ENCODE data around the gene OR51B2.

OR51B2 gene

GRCh38 chr11:5284637-5285036, 39.5 kb downstream of the OR51B2 start:
- Histone ChIP-seq H3K79me2 (ENCODE audit: control insufficient read depth, low read length) (no peaks in the 10 kb centered on the region), H3K4me1 (ENCODE audit: control insufficient read depth, low read length) (no peaks in the 10 kb centered on the region), H3K27ac (ENCODE audit: low read depth, low read length) (no peak overlapping the region), H3K9me2 (replicated peaks; ENCODE audit: control insufficient read depth, low read length) (no peaks in the 10 kb centered on the region), H3K4me2 (ENCODE audit: low read length) (no peak overlapping the region), H3K4me3 (ENCODE audit: low read length) (no peak overlapping the region), H3K9me3 (ENCODE audit: control insufficient read depth, insufficient read depth, low read length) (no peaks in the 10 kb centered on the region), H3K27me3 (ENCODE audit: control insufficient read depth, low read length) (no peaks in the 10 kb centered on the region), H3F3A (ENCODE audit: control insufficient read depth, insufficient read depth) (no peaks in the 10 kb centered on the region), H3K36me3 (ENCODE audit: control insufficient read depth, low read length) (no peaks in the 10 kb centered on the region), H4K20me1 (ENCODE audit: control insufficient read depth, insufficient read depth, low read depth, low read length) (no peaks in the 10 kb centered on the region)
- TF ChIP-seq, protein P1, sequence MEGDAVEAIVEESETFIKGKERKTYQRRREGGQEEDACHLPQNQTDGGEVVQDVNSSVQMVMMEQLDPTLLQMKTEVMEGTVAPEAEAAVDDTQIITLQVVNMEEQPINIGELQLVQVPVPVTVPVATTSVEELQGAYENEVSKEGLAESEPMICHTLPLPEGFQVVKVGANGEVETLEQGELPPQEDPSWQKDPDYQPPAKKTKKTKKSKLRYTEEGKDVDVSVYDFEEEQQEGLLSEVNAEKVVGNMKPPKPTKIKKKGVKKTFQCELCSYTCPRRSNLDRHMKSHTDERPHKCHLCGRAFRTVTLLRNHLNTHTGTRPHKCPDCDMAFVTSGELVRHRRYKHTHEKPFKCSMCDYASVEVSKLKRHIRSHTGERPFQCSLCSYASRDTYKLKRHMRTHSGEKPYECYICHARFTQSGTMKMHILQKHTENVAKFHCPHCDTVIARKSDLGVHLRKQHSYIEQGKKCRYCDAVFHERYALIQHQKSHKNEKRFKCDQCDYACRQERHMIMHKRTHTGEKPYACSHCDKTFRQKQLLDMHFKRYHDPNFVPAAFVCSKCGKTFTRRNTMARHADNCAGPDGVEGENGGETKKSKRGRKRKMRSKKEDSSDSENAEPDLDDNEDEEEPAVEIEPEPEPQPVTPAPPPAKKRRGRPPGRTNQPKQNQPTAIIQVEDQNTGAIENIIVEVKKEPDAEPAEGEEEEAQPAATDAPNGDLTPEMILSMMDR (IDR thresholded peaks at IDR 0.05; ENCODE audit: low read depth, low read length, poor library complexity, severe bottlenecking): no peak
- TF ChIP-seq EZH2phosphoT487 (IDR thresholded peaks at IDR 0.05; ENCODE audit: borderline replicate concordance, low read length): no peak

GRCh38 chr11:5283882-5284281, 40.2 kb downstream of the OR51B2 start:
- Histone ChIP-seq H3K4me1 (ENCODE audit: control insufficient read depth, low read length) (no peaks in the 10 kb centered on the region), H3K4me2 (ENCODE audit: low read length) (no peak overlapping the region), H3F3A (ENCODE audit: control insufficient read depth, insufficient read depth) (no peaks in the 10 kb centered on the region), H3K4me3 (ENCODE audit: low read length) (no peak overlapping the region), H3K36me3 (ENCODE audit: control insufficient read depth, low read length) (no peaks in the 10 kb centered on the region), H3K27ac (ENCODE audit: low read depth, low read length) (no peak overlapping the region), H3K79me2 (ENCODE audit: control insufficient read depth, low read length) (no peaks in the 10 kb centered on the region), H3K27me3 (ENCODE audit: control insufficient read depth, low read length) (no peaks in the 10 kb centered on the region), H3K9me2 (replicated peaks; ENCODE audit: control insufficient read depth, low read length) (no peaks in the 10 kb centered on the region), H4K20me1 (ENCODE audit: control insufficient read depth, insufficient read depth, low read depth, low read length) (no peaks in the 10 kb centered on the region), H3K9me3 (ENCODE audit: control insufficient read depth, insufficient read depth, low read length) (no peaks in the 10 kb centered on the region)
- TF ChIP-seq EZH2phosphoT487 (IDR thresholded peaks at IDR 0.05; ENCODE audit: borderline replicate concordance, low read length): no peak
- TF ChIP-seq, protein P1 (IDR thresholded peaks at IDR 0.05; ENCODE audit: low read depth, low read length, poor library complexity, severe bottlenecking): no peak

DNA sequence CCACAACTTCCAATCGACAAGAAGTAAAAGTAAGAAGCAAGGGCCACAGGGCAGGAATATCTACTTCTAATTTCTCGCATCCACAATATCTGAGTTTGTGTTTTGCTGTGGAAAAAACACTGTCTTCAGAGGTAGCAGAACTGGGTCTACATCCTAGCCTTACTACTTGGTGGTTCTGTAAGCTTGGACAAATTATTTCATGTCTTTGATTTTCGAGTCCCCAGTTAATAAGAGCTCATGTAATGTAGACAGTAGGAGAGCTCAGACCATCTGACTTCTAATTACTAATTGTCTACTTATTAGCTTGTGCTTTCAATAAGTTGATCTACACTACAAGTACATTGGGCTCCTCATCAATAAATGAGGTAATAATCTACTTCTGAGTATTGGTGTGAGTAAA, 41.0 kb downstream of the OR51B2 start:
- H3K9me3 ChIP-seq (ENCODE audit: control insufficient read depth, insufficient read depth, low read length): no peaks in the 10 kb centered on the region
- H3K36me3 ChIP-seq (ENCODE audit: control insufficient read depth, low read length): no peaks in the 10 kb centered on the region
- H3K27me3 ChIP-seq (ENCODE audit: control insufficient read depth, low read length): no peaks in the 10 kb centered on the region
- no peaks in the 10 kb centered on the region for H4K20me1 ChIP-seq (ENCODE audit: control insufficient read depth, insufficient read depth, low read depth, low read length)
- H3F3A ChIP-seq (ENCODE audit: control insufficient read depth, insufficient read depth): no peaks in the 10 kb centered on the region
- H3K4me1 ChIP-seq (ENCODE audit: control insufficient read depth, low read length): no peaks in the 10 kb centered on the region
- no peaks in the 10 kb centered on the region for H3K79me2 ChIP-seq (ENCODE audit: control insufficient read depth, low read length)
- no peak overlapping the region for H3K4me3 ChIP-seq (ENCODE audit: low read length)
- no peak overlapping the region for H3K4me2 ChIP-seq (ENCODE audit: low read length)
- no peak for TF ChIP-seq EZH2phosphoT487 (IDR thresholded peaks at IDR 0.05; ENCODE audit: borderline replicate concordance, low read length)
- TF ChIP-seq, protein P1 (IDR thresholded peaks at IDR 0.05; ENCODE audit: low read depth, low read length, poor library complexity, severe bottlenecking): no peak
- no peak overlapping the region for H3K27ac ChIP-seq (ENCODE audit: low read depth, low read length)
- no peaks in the 10 kb centered on the region for H3K9me2 ChIP-seq (replicated peaks; ENCODE audit: control insufficient read depth, low read length)

GRCh38 chr11:5282628-5283027, 41.5 kb downstream of the OR51B2 start:
- H3K9me3 ChIP-seq (ENCODE audit: control insufficient read depth, insufficient read depth, low read length): no peaks in the 10 kb centered on the region

More at GRCh38 chr11:5282628-5283027, 41.5 kb downstream of the OR51B2 start:
- no peak overlapping the region for H3K4me2 ChIP-seq (ENCODE audit: low read length)
- no peak overlapping the region for H3K4me3 ChIP-seq (ENCODE audit: low read length)
- no peaks in the 10 kb centered on the region for H3K27me3 ChIP-seq (ENCODE audit: control insufficient read depth, low read length)
- H3K79me2 ChIP-seq (ENCODE audit: control insufficient read depth, low read length): no peaks in the 10 kb centered on the region
- no peaks in the 10 kb centered on the region for H3F3A ChIP-seq (ENCODE audit: control insufficient read depth, insufficient read depth)
- TF ChIP-seq, protein P1 (IDR thresholded peaks at IDR 0.05; ENCODE audit: low read depth, low read length, poor library complexity, severe bottlenecking): no peak
- TF ChIP-seq EZH2phosphoT487 (IDR thresholded peaks at IDR 0.05; ENCODE audit: borderline replicate concordance, low read length): no peak
- H4K20me1 ChIP-seq (ENCODE audit: control insufficient read depth, insufficient read depth, low read depth, low read length): no peaks in the 10 kb centered on the region
- H3K9me2 ChIP-seq (replicated peaks; ENCODE audit: control insufficient read depth, low read length): no peaks in the 10 kb centered on the region
- H3K27ac ChIP-seq (ENCODE audit: low read depth, low read length): no peak overlapping the region
- H3K36me3 ChIP-seq (ENCODE audit: control insufficient read depth, low read length): no peaks in the 10 kb centered on the region
- no peaks in the 10 kb centered on the region for H3K4me1 ChIP-seq (ENCODE audit: control insufficient read depth, low read length)

All from DOHH2 (cell line).